ENCODE data around the gene IFNLR1. TPM values are rescaled to one million over a fixed set of nuclear protein-coding genes. Genes with fewer than 3 reads are reported as not detected.

IFNLR1 gene
- total and polyA plus RNA-seq, 8 donors: 2.5 to 5.9 (median 4.1) TPM

GRCh38 chr1:24206083-24206464 is 19.0 kb upstream of the IFNLR1 start:
- H3K27ac ChIP-seq: no peak overlapping the region
- H3K9me3 ChIP-seq: no peaks in the 10 kb centered on the region
- no peak for TF ChIP-seq CTCF (IDR thresholded peaks at IDR 0.05)
- H3K27me3 ChIP-seq: no peaks in the 10 kb centered on the region
- no peaks in the 10 kb centered on the region for H3K36me3 ChIP-seq
- H3K4me1 ChIP-seq: peaks cover 0 to 7% of the 10 kb centered on the region in 2 donors
- DNase-seq (no peak), ATAC-seq (peak; percentile 36)
- no peak overlapping the region for H3K4me3 ChIP-seq
- intact Hi-C loops (cut with DNase I): loop anchor here (10.0 kb wide), 2 partner anchors 179 to 429 kb away; no protein-coding TSS in a partner anchor

DNA sequence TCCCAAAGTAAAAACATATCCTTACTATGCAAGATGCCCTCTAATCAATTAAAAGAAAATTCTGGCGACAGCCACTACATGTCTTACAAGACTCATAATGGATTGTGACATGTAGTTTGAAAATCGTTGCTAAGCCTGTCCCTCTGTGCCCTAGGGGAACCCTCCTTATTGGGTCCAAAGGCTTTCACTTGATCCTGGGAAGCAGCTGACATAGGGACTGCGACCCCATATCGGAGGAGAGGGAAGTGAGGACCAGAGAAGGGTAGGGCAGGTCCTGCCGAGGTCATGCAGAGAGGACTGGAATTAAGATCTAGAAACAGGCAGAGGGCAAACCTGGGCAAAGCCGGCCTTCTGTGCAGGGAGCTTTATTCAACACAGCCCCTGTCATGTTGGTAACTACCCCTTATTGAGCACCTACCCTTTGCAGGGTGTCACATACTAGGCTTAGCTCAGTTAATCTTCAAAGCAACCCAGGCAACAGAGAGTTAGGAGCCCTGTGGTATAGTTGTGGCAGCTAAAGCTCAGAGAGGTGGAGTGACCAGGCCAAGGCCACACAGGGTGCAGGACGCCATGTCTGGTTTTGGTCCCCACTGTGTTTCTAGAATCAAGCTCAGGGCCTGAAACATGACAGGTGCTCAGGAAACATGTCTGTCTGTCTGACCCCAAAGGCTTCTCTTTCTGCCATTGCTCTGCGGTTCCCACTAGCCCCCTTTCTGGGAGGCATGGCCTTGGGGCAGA is 18.4 kb upstream of the IFNLR1 start:
- no peak for TF ChIP-seq CTCF (IDR thresholded peaks at IDR 0.05)
- DNase-seq: no peak
- intact Hi-C loops (cut with DNase I): loop anchor here (10.0 kb wide), 2 partner anchors 179 to 429 kb away; no protein-coding TSS in a partner anchor
- Histone ChIP-seq H3K27me3 (no peaks in the 10 kb centered on the region), H3K36me3 (no peaks in the 10 kb centered on the region), H3K9me3 (no peaks in the 10 kb centered on the region), H3K4me1 (peaks cover 0 to 7% of the 10 kb centered on the region in 2 donors), H3K27ac (no peak overlapping the region), H3K4me3 (no peak overlapping the region)
- ATAC-seq: no peak

DNA sequence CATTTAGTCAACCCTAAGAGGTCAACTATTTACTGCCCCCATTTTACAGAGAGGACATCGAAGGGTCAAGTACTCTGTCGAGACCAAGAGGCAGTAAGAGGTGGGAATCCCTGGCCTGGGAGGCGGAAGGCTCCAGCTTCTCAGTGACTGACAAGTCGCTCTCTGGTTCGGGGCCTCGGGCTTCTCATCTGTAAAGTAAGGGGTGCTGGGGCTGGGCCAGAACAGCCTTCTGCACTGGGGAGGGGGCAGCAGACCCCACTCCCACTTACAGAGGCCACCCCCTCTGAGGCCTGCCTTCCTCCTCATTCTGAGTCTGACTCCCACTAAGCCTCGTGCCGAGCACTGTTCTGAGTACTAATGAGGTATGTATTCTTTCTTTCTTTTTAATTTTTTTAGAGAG is 17.0 kb upstream of the IFNLR1 start:
- ATAC-seq (no peak), DNase-seq (no peak)
- Histone ChIP-seq H3K36me3 (no peaks in the 10 kb centered on the region), H3K27ac (no peak overlapping the region), H3K4me1 (peaks cover 0 to 12% of the 10 kb centered on the region in 2 donors), H3K9me3 (no peaks in the 10 kb centered on the region), H3K27me3 (no peaks in the 10 kb centered on the region), H3K4me3 (no peak overlapping the region)
- intact Hi-C loops (cut with DNase I): loop anchor here (10.0 kb wide), 2 partner anchors 181 to 431 kb away; no protein-coding TSS in a partner anchor
- TF ChIP-seq CTCF (IDR thresholded peaks at IDR 0.05): no peak

- Histone ChIP-seq H3K4me1 (peaks cover 0 to 18% of the 10 kb centered on the region in 2 donors), H3K27me3 (no peaks in the 10 kb centered on the region), H3K9me3 (no peaks in the 10 kb centered on the region), H3K4me3 (no peak overlapping the region), H3K36me3 (no peaks in the 10 kb centered on the region), H3K27ac (no peak overlapping the region)
- DNase-seq (no peak), ATAC-seq (no peak)
- intact Hi-C loops (cut with DNase I): loop anchor here (2.0 to 10.0 kb wide), 3 partner anchors 181 to 431 kb away; no protein-coding TSS in a partner anchor
- TF ChIP-seq CTCF (IDR thresholded peaks at IDR 0.05): no peak
Observed at GRCh38 chr1:24203404-24203803, 16.3 kb upstream of the IFNLR1 start.

- intact Hi-C loops (cut with DNase I): loop anchor here (2.0 to 10.0 kb wide), 3 partner anchors 182 to 432 kb away; no protein-coding TSS in a partner anchor
- Histone ChIP-seq H3K4me1 (peaks cover 0 to 22% of the 10 kb centered on the region in 2 donors), H3K9me3 (no peaks in the 10 kb centered on the region), H3K27me3 (no peaks in the 10 kb centered on the region), H3K36me3 (no peaks in the 10 kb centered on the region), H3K27ac (no peak overlapping the region), H3K4me3 (no peak overlapping the region)
- no peak for ATAC-seq
- DNase-seq: no peak
- no peak for TF ChIP-seq CTCF (IDR thresholded peaks at IDR 0.05)
Observed at GRCh38 chr1:24202987-24203386, 15.9 kb upstream of the IFNLR1 start.
